ENCODE results near the gene VRK1. TPM values are rescaled to one million over a fixed set of nuclear protein-coding genes. Genes with fewer than 3 reads are reported as not detected.

VRK1 gene
- total RNA-seq, 1 donor from 2014 or later = 126 TPM

GRCh38 chr14:96861568-96862310, 64.6 kb downstream of the VRK1 start:
- Histone ChIP-seq H3K9ac (no peak overlapping the region), H3K9me3 (ENCODE audit: low read depth) (no peaks in the 10 kb centered on the region), H3K4me3 (peak overlapping the region; percentile 21), H3K4me1 (peaks cover 40% of the 10 kb centered on the region), H3F3A (ENCODE audit: low read depth) (peaks cover 24% of the 10 kb centered on the region), H3K27me3 (no peaks in the 10 kb centered on the region), H3K4me2 (peak overlapping the region; percentile 64), H4K20me1 (ENCODE audit: low read depth) (no peaks in the 10 kb centered on the region), H3K36me3 (peaks cover 25% of the 10 kb centered on the region), H3K79me2 (ENCODE audit: low read depth) (peaks cover 25% of the 10 kb centered on the region), H3K27ac (peak overlapping the region; percentile 83), H2AFZ (replicated peaks) (no peak overlapping the region)
- TF ChIP-seq CTCF (IDR thresholded peaks at IDR 0.05) (no peak), EZH2phosphoT487 (IDR thresholded peaks at IDR 0.05) (no peak), EZH2 (IDR thresholded peaks at IDR 0.05) (no peak)
- H3K36me3 Mint-ChIP-seq = peaks cover 25% of the 10 kb centered on the region
- H3K9me3 Mint-ChIP-seq = peaks cover 2% of the 10 kb centered on the region
- DNase-seq (ENCODE audit: low spot score) = peak; percentile 77
- H3K27me3 Mint-ChIP-seq (ENCODE audit: insufficient read depth, low read depth) = no peaks in the 10 kb centered on the region
- no peak overlapping the region for H3K27ac Mint-ChIP-seq
- H3K4me3 Mint-ChIP-seq = no peak overlapping the region
- H3K4me1 Mint-ChIP-seq = peaks cover 17% of the 10 kb centered on the region

- Mint-ChIP-seq H3K4me1 (peaks cover 17% of the 10 kb centered on the region), H3K27me3 (ENCODE audit: insufficient read depth, low read depth) (no peaks in the 10 kb centered on the region), H3K27ac (peak overlapping the region; percentile 19), H3K36me3 (peaks cover 19% of the 10 kb centered on the region), H3K9me3 (peaks cover 2% of the 10 kb centered on the region), H3K4me3 (no peak overlapping the region)
- no peak for TF ChIP-seq CTCF (IDR thresholded peaks at IDR 0.05)
- no peak for TF ChIP-seq EZH2phosphoT487 (IDR thresholded peaks at IDR 0.05)
- TF ChIP-seq EZH2 (IDR thresholded peaks at IDR 0.05) = no peak
- Histone ChIP-seq H3K9me3 (ENCODE audit: low read depth) (no peaks in the 10 kb centered on the region), H3K4me2 (peak overlapping the region; percentile 64), H3K27me3 (no peaks in the 10 kb centered on the region), H3K79me2 (ENCODE audit: low read depth) (peaks cover 25% of the 10 kb centered on the region), H3K4me1 (peaks cover 49% of the 10 kb centered on the region), H3K9ac (no peak overlapping the region), H4K20me1 (ENCODE audit: low read depth) (no peaks in the 10 kb centered on the region), H3F3A (ENCODE audit: low read depth) (peaks cover 24% of the 10 kb centered on the region), H3K4me3 (no peak overlapping the region), H3K36me3 (peaks cover 25% of the 10 kb centered on the region), H2AFZ (replicated peaks) (no peak overlapping the region), H3K27ac (peak overlapping the region; percentile 83)
- peak; percentile 59 for DNase-seq (ENCODE audit: low spot score)
These were observed 66.3 kb downstream of the VRK1 start for GRCh38 chr14:96863327-96863985.

- DNase-seq (ENCODE audit: low spot score) = no peak
- Histone ChIP-seq H3F3A (ENCODE audit: low read depth) (peaks cover 24% of the 10 kb centered on the region), H3K36me3 (peaks cover 25% of the 10 kb centered on the region), H3K9ac (no peak overlapping the region), H3K79me2 (ENCODE audit: low read depth) (peaks cover 25% of the 10 kb centered on the region), H3K4me3 (no peak overlapping the region), H3K9me3 (ENCODE audit: low read depth) (no peaks in the 10 kb centered on the region), H3K27ac (peak overlapping the region; percentile 83), H2AFZ (replicated peaks) (no peak overlapping the region), H3K4me2 (peak overlapping the region; percentile 29), H4K20me1 (ENCODE audit: low read depth) (no peaks in the 10 kb centered on the region), H3K4me1 (peaks cover 49% of the 10 kb centered on the region), H3K27me3 (no peaks in the 10 kb centered on the region)
- Mint-ChIP-seq H3K27me3 (ENCODE audit: insufficient read depth, low read depth) (no peaks in the 10 kb centered on the region), H3K9me3 (peaks cover 2% of the 10 kb centered on the region), H3K36me3 (peaks cover 19% of the 10 kb centered on the region), H3K4me1 (peaks cover 17% of the 10 kb centered on the region), H3K27ac (no peak overlapping the region), H3K4me3 (no peak overlapping the region)
- no peak for TF ChIP-seq CTCF (IDR thresholded peaks at IDR 0.05)
- TF ChIP-seq EZH2phosphoT487 (IDR thresholded peaks at IDR 0.05) = no peak
- TF ChIP-seq EZH2 (IDR thresholded peaks at IDR 0.05) = no peak
These were observed 66.8 kb downstream of the VRK1 start for GRCh38 chr14:96863986-96864330.

All from neural progenitor cell (in vitro differentiated cells).